Spleen (tissue), 11 donors: Measurements from ENCODE around the gene DPYSL4. TPM values are rescaled to one million over a fixed set of nuclear protein-coding genes. Genes with fewer than 3 reads are reported as not detected.

Experiments
- DNase-seq: peaks from one replicate; pipeline ENCODE4 v3.0.0-alpha.2; 2020
- H3K27ac ChIP-seq, 8 donors: fragments of 200-600 bp; sonication (generic) in 7 of 8; 1 replicate in 4 of 8; 2 replicates in 4 of 8; pipeline versions ENCODE4 v1.5.0 to v1.8.0; 2016 to 2021; ENCODE audit warnings: inconsistent platforms in 4 of 8, mild to moderate bottlenecking in 4 of 8, moderate library complexity in 1 of 8
- H3K27me3 ChIP-seq, 7 donors: fragments of 200-600 bp; sonication (generic) in 6 of 7; replicated peaks in 1 of 7; 1 replicate in 4 of 7; 2 replicates in 3 of 7; pipeline versions ENCODE4 v1.5.0 to v1.8.0; 2016 to 2021; ENCODE audit warnings: inconsistent platforms in 3 of 7, mild to moderate bottlenecking in 1 of 7
- H3K36me3 ChIP-seq, 6 donors: fragments of 200-600 bp; sonication (generic) in 5 of 6; 1 replicate in 4 of 6; 2 replicates in 2 of 6; pipeline versions ENCODE4 v1.5.0 to v1.8.0; 2016 to 2021; ENCODE audit warnings: inconsistent platforms in 2 of 6
- H3K4me1 ChIP-seq, 6 donors: fragments of 200-600 bp; sonication (generic) in 5 of 6; 1 replicate in 3 of 6; 2 replicates in 3 of 6; pipeline versions ENCODE4 v1.5.0 to v1.8.0; 2016 to 2021; ENCODE audit warnings: inconsistent platforms in 3 of 6
- H3K4me3 ChIP-seq, 8 donors: fragments of 200-600 bp; sonication (generic) in 7 of 8; 1 replicate in 4 of 8; 2 replicates in 4 of 8; pipeline versions ENCODE4 v1.5.0 to v1.8.0; 2016 to 2021; ENCODE audit warnings: inconsistent platforms in 4 of 8, mild to moderate bottlenecking in 4 of 8, moderate library complexity in 2 of 8
- H3K9me3 ChIP-seq, 8 donors: fragments of 200-600 bp; sonication (generic) in 7 of 8; 1 replicate in 4 of 8; 2 replicates in 4 of 8; pipeline versions ENCODE4 v1.5.0 to v1.8.0; 2016 to 2021; ENCODE audit warnings: inconsistent platforms in 4 of 8
- POLR2A ChIP-seq, 3 donors: fragments of 450-650 bp; IDR thresholded peaks; one replicate each; pipeline ENCODE4 v1.5.1; 2017; ENCODE audit warnings: antibody characterized with exemption in 3 of 3, mild to moderate bottlenecking in 1 of 3
- POLR2AphosphoS5 ChIP-seq, 3 donors: sonication (generic); formaldehyde crosslinking; IDR thresholded peaks; one replicate each; pipeline ENCODE4 v1.5.1; 2017; ENCODE audit warnings: antibody characterized with exemption in 3 of 3
- WGBS, 5 donors: extraction: QIAGEN DNeasy Blood & Tissue Kit in 3 of 5; methylation state at CpG; one replicate each; pipeline versions ENCODE4 v1.1.5 to v1.1.7; 2013 to 2018; 5-methylcytosine and 5-hydroxymethylcytosine counted together
- intact Hi-C: fragments of 100-400 bp; cut with DNase I; formaldehyde crosslinking; loops from one replicate; pipeline ENCODE4 v1.15.0; 2023; ENCODE audit warnings: low total_unique reads
- polyA plus RNA-seq, 3 donors: library from polyadenylated mRNA; stranded (reverse); fragments of 200-250 nt; gene quantifications; one replicate each; pipeline ENCODE4 v1.2.1, GENCODE V29; 2013
- total RNA-seq, 7 donors: library from RNA; depleted of rRNA in 3 of 7; stranded (reverse); fragments of >200 nt in 3 of 7; fragmentation: NEBNext Ultra II Directional in 4 of 7; extraction: Animal tissue kit (Norgen Biotek cat#: 25700) in 4 of 7; gene quantifications; one replicate each; pipeline versions ENCODE4 v1.1.0 to v1.2.1, GENCODE V29; 2016 to 2021
- TF ChIP-seq, protein P1 (sequence below), 11 experiments: fragments of 200-600 bp in 7 of 11; fragments of 450-650 bp in 4 of 11; sonication (generic) in 4 of 11; IDR thresholded peaks in 8 of 11; conservative IDR thresholded peaks in 3 of 11; 1 replicate in 7 of 11; 2 replicates in 4 of 11; pipeline versions ENCODE4 v1.4.0 to v1.8.0; 2016 to 2021; ENCODE audit warnings: antibody characterized with exemption in 11 of 11, inconsistent platforms in 4 of 11, mild to moderate bottlenecking in 1 of 11
- donor health status: healthy with polysubstance abuse.
- donor health status: DM: no; HTN: no; CAD: no; lungs with moderate emphysema.
- donor health status: DM: no; HTN: no; CAD: no.
- donor health status: Bipolar disorder and iron deficiency.
- donor health status: healthy.
- donor health status: DM: no; HTN: no; CAD: no.
- donor health status: DM: yes; HTN: yes; CAD: no.

The DPYSL4 gene
- total and polyA plus RNA-seq, 10 donors = 0.55 to 6.0 (median 1.0) TPM; not detected in 1

DNA sequence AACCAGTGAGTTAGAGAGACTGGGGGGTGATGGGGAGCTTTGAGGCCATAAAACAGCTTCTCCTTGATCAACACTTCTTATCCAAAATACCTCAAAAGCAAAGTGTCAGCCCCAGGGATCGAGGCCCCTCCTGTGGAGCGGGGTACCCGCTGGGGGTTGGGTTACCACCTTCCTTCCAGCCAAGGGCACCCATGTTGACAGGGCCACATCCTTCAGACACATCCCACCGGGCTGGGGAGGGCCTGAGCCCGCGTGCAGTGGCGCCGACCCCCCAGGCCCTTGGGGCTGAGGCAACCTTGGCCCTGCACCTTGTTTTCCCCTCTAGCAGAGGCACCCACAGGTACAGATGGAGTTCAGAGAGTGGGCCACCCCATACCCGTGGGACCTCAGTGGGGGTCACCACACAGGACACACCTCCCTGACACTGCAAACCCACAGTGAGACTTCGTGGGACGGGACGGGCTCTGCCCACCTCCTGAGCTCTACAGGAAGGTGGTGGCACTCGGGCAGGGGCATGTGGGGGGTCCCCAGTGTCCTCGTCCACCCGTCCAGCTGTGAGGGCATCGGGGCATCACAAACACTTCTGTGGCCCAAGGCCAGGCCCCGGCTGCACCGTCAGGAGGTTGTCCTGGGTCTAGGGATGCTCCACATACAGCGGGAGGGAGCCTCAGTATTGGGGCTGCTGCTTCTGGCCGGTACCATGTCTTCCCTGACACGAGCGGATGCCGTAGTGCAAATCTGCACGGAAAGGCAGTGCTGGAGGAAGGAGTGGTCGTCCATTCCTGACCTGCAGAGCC, 10.7 kb downstream of the DPYSL4 start:
- 79 to 86% (median 83%) methylated on average over 7 to 25 of the region's 25 CpGs for WGBS, 5 donors
- no peaks in the 10 kb centered on the region for H3K4me1 ChIP-seq
- no peaks in the 10 kb centered on the region for H3K36me3 ChIP-seq
- TF ChIP-seq, protein P1, sequence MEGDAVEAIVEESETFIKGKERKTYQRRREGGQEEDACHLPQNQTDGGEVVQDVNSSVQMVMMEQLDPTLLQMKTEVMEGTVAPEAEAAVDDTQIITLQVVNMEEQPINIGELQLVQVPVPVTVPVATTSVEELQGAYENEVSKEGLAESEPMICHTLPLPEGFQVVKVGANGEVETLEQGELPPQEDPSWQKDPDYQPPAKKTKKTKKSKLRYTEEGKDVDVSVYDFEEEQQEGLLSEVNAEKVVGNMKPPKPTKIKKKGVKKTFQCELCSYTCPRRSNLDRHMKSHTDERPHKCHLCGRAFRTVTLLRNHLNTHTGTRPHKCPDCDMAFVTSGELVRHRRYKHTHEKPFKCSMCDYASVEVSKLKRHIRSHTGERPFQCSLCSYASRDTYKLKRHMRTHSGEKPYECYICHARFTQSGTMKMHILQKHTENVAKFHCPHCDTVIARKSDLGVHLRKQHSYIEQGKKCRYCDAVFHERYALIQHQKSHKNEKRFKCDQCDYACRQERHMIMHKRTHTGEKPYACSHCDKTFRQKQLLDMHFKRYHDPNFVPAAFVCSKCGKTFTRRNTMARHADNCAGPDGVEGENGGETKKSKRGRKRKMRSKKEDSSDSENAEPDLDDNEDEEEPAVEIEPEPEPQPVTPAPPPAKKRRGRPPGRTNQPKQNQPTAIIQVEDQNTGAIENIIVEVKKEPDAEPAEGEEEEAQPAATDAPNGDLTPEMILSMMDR (IDR thresholded peaks at IDR 0.05 in 8 of 11, conservative IDR thresholded peaks at IDR 0.05 in 3 of 11) = no peak
- TF ChIP-seq POLR2AphosphoS5 (IDR thresholded peaks at IDR 0.05) (no peak), POLR2A (IDR thresholded peaks at IDR 0.05) (no peak)
- peaks cover 0 to 13% (median 0%) of the 10 kb centered on the region in 7 donors for H3K27me3 ChIP-seq
- no peaks in the 10 kb centered on the region for H3K9me3 ChIP-seq
- H3K27ac ChIP-seq = no peak overlapping the region
- no peak overlapping the region for H3K4me3 ChIP-seq
- DNase-seq = peak; percentile 58
- intact Hi-C loops = no loop called here

DNA sequence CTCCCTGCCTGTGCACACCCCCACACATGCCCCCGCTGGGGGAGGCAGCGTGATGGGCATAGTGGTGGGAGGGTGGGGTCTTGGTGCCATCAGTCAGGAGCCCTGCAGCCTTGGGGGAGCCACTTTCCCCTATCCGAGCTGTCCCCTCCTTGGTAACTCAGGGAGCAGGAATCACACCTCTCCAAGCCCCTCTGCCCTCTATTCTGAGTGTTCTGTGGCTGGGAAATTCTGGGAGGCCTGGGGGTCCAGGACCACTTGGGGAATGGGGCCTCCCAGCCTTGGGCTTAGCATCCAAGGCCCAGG, 11.3 kb downstream of the DPYSL4 start:
- H3K27ac ChIP-seq = no peak overlapping the region
- intact Hi-C loops = no loop called here
- TF ChIP-seq POLR2A (IDR thresholded peaks at IDR 0.05) = no peak
- TF ChIP-seq, protein P1 (IDR thresholded peaks at IDR 0.05 in 8 of 11, conservative IDR thresholded peaks at IDR 0.05 in 3 of 11) = no peak

DNA sequence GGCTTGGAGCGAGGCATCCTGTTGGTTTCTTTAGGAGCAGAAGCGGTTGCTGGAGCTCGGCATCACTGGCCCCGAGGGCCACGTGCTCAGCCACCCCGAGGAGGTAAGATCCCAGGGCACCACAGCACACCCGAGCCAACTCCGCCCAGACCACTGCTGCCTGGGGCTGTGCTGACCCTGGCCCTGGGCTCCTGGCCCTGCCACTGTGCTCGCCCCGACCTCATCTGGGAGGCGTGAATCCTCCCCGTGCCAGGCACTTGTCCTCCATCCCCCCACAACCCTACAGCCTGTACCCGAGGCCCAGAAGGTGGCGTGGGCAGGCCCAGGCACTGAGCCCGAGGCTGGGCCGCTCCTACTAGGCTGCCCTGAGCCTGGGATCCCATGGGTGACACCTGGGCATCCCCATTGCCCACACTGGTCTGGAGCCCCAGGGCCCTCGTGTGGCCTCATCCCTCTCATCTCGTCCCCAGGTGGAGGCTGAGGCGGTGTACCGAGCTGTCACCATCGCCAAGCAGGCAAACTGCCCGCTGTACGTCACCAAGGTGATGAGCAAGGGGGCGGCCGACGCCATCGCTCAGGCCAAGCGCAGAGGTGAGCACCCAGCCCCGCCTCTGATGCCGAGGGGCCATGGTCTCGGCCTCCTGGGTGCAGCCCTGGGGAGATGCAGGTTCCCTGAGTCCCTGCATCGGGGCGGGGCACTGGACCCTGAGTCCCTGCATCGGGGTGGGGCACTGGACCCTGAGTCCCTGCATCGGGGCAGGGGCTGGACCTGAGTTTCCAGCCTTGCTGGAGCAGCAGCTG, 11.8 kb downstream of the DPYSL4 start:
- H3K36me3 ChIP-seq = no peaks in the 10 kb centered on the region
- H3K27ac ChIP-seq = no peak overlapping the region
- H3K9me3 ChIP-seq = no peaks in the 10 kb centered on the region
- TF ChIP-seq POLR2AphosphoS5 (IDR thresholded peaks at IDR 0.05) = no peak
- TF ChIP-seq, protein P1 (IDR thresholded peaks at IDR 0.05 in 8 of 11, conservative IDR thresholded peaks at IDR 0.05 in 3 of 11) = no peak
- TF ChIP-seq POLR2A (IDR thresholded peaks at IDR 0.05) = no peak
- peaks cover 0 to 13% (median 0%) of the 10 kb centered on the region in 7 donors for H3K27me3 ChIP-seq
- DNase-seq = peak; percentile 76
- intact Hi-C loops = no loop called here
- 85 to 97% (median 92%) methylated on average over 12 to 35 of the region's 35 CpGs for WGBS, 5 donors
- no peak overlapping the region for H3K4me3 ChIP-seq
- no peaks in the 10 kb centered on the region for H3K4me1 ChIP-seq

More for the DNA sequence above, 11.3 kb downstream of the DPYSL4 start:
- no peaks in the 10 kb centered on the region for H3K4me1 ChIP-seq
- no peak overlapping the region for H3K4me3 ChIP-seq
- DNase-seq = no peak
- no peaks in the 10 kb centered on the region for H3K9me3 ChIP-seq
- WGBS, 5 donors = 78 to 87% (median 84%) methylated on average over 3 of the region's 3 CpGs
- H3K27me3 ChIP-seq = peaks cover 0 to 13% (median 0%) of the 10 kb centered on the region in 7 donors
- H3K36me3 ChIP-seq = no peaks in the 10 kb centered on the region

DNA sequence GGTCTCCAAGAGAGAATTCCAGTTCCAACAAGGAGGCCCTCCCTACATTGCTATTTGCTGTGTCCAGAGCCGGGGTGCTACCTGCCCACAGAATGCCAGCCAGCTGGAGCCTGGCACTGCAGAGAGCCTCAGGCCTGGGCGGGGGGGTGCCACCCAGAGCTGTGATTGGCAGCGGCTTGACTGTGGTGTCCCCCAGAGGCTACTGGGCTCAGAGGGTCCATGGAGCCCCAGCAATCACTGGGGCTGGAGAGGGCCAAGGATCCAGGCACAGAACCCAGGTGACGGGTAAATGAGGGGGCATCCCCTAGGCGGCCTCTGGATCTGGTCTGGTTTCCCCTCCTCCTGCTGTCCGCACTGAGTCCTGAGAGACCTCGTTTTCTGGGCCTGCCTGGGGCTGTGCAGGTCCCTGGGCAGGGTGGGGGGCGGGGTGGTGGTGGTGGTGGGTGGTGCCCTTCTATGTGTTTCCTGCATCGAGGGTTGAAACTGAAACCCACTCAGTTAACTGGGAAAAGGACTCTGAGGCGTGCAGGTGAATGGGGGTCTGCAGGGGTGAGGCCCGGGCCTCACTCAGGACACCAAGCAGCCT, 12.6 kb downstream of the DPYSL4 start:
- intact Hi-C loops = no loop called here
- Histone ChIP-seq H3K27ac (no peak overlapping the region), H3K36me3 (no peaks in the 10 kb centered on the region), H3K4me1 (no peaks in the 10 kb centered on the region), H3K4me3 (no peak overlapping the region), H3K9me3 (no peaks in the 10 kb centered on the region), H3K27me3 (peaks cover 0 to 13% (median 0%) of the 10 kb centered on the region in 7 donors)
- DNase-seq = peak; percentile 41
- 68 to 82% (median 72%) methylated on average over 6 to 11 of the region's 11 CpGs for WGBS, 5 donors
- TF ChIP-seq POLR2A (IDR thresholded peaks at IDR 0.05) = no peak
- TF ChIP-seq, protein P1 (IDR thresholded peaks at IDR 0.05 in 8 of 11, conservative IDR thresholded peaks at IDR 0.05 in 3 of 11) = no peak
- no peak for TF ChIP-seq POLR2AphosphoS5 (IDR thresholded peaks at IDR 0.05)
